COLO829 (cell line): ENCODE measurements around the gene MT1H.
"Not testable (repeated sequence)": the region's sequence is repeated elsewhere in the genome, so short reads cannot be mapped to it uniquely, and the experiment has no call there.

Experiments
- DNase-seq: peaks from one replicate; pipeline ENCODE4 v3.0.0; 2012; ENCODE audit warnings: low spot score

MT1H gene

DNA sequence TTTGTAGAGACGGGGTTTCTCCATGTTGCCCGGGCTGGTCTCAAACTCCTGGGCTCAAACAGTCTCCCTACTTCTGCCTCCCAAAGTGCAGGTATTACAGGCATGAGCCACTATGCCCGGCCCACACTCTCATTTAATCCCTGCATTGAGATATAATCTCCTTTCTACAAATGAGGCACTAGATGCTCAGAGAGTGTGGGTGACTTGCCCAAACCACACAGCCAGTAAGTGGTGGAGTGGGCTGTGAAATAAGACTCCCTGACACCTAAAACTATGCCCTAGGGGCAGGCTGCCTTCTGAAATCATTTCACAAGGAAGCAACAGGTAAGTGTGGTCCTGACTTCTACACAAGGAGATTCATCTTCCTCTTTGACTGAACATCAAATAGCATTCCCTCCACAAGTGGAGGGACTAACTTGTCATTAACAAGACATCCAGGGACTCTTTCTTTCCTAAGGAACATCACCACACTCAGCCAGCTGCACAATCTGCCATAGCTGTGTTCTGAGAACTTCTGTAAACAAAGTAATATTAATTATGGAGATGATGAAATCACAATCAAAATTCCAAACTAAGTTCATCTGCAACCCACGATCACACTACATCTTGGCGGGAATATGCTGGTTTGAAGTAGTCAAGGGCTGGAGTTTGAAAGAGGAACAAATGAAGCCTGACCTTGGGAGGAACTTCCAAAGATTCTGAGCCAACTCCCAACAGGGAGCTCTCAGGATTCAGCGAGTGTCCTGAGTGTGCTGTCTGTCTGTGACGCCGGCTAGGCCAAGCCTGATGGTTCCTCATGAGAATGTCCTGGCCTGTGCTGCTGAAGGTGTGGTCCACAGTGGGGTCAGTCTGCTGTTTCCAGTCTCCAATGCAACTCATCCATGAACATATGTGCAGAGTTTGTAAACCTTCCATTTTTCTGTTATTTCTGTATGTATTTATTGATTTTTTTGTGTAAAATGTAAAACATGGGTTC lies 4.0 kb upstream of the MT1H start:
- DNase-seq: not testable (repeated sequence)

GRCh38 chr16:56667581-56668571 lies 1.7 kb upstream of the MT1H start, which contains the start of gene MT1G:
Gene MT1G (minus strand): TSS chr16:56668065. CDS start chr16:56667993, 72 bp downstream.
- no peak for DNase-seq

- DNase-seq: no peak
Measured at GRCh38 chr16:56669840-56670619, 416 bp downstream of the MT1H start.

- DNase-seq: no peak
Measured at GRCh38 chr16:56670620-56670934, 963 bp downstream of the MT1H start.

DNA sequence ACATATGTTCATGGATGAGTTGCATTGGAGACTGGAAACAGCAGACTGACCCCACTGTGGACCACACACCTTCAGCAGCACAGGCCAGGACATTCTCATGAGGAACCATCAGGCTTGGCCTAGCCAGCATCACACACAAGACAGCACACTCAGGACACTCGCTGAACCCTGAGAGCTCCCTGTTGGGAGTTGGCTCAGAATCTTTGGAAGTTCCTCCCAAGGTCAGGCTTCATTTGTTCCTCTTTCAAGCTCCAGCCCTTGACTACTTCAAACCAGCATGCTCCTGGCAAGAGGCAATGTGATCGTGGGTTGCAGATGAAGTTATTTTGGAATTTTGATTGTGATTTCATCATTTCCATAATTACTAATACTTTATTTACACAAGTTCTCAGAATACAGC lies 2.1 kb downstream of the MT1H start:
- not testable (repeated sequence) for DNase-seq

DNA sequence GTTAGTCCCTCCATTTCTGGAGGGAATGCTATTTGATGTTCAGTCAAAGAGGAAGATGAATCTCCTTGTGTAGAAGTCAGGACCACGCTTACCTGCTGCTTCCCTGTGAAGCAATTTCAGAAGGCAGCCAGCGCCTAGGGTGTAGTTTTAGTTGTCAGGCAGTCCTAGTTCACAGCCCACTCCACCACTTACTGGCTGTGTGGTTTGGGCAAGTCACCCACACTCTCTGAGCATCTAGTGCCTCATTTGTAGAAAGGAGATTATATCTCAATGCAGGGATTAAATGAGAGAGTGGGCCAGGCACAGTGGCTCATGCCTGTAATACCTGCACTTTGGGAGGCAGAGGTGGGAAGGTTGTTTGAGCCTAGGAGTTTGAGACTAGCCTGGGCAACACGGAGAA lies 2.6 kb downstream of the MT1H start:
- not testable (repeated sequence) for DNase-seq

GRCh38 chr16:56672761-56673536 lies 3.3 kb downstream of the MT1H start:
- DNase-seq: no peak

DNA sequence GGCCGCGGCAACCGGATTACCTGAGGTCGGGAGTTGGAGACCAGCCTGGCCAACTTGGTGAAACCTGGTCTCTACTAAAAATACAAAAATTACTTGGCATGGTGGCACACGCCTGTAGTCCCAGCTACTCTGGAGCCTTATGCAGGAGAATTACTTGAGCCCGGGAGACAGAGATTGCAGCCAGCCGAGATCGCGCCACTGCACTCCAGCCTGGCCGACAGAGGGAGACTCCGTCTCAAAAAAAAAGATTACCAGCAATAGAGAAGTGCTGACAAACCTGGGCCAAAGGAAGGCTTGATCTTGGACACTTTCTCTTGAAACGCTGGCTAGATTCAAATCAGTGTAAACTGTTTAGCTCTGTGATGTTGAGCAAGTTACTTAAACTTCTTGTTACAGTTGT lies 4.3 kb downstream of the MT1H start:
- no peak for DNase-seq

- not testable (repeated sequence) for DNase-seq
Measured at GRCh38 chr16:56674570-56674969, 5.0 kb downstream of the MT1H start.

DNA sequence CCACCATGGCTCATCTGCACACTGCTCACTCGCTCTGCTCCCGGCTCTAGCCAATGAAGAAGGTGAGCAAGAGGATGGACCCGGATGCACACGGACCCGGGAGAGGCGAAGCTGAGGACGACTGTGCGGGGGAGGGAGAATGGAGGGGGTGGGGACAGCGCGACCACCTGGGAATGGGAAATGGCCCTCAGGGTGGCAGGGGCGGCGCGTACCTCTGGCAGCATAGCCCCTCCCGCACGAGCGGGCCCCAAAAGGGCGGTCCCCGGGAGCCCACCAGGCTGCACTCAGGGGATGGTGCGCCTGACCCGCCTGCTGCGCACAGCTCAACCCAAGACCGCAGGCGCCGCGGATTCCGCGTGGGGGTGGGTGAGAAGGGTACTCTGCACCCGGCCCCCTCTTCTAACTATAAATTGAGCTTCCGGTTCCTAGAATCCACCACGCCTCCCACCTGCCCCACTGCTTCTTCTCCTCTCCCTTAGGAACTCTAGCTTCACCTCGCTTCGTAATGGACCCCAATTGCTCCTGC lies 6.1 kb downstream of the MT1H start:
- DNase-seq: no peak

GRCh38 chr16:56677474-56677873 lies 7.9 kb downstream of the MT1H start:
- DNase-seq: no peak

- no peak for DNase-seq
Measured at GRCh38 chr16:56679078-56679730, 9.6 kb downstream of the MT1H start.

DNA sequence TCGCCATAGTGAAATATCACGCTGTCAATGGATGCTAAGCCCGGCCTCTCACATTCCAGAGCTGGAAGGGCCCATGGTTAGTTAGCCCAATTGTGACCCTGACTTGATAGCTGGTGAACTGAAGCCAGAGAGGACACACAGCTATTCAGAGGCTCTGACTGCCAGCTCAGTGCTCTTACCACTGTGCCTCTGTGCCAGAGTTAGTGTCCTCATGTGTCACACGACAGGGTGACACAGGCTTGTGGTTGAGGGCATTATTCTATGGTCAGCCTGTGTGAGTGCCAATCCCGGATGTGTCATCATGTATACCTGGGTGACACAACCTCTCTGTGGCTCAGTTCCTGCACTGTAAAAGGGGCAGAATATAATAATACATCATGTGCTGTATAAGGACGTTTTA lies 10.2 kb downstream of the MT1H start:
- DNase-seq: no peak

GRCh38 chr16:56681939-56682702 lies 12.5 kb downstream of the MT1H start, which contains the start of gene MT1X:
Gene MT1X (plus strand): TSS chr16:56682470. CDS start chr16:56682541, 71 bp downstream.
- peak; percentile 42 for DNase-seq

GRCh38 chr16:56682703-56683397 lies 13.2 kb downstream of the MT1H start:
- DNase-seq: no peak

DNA sequence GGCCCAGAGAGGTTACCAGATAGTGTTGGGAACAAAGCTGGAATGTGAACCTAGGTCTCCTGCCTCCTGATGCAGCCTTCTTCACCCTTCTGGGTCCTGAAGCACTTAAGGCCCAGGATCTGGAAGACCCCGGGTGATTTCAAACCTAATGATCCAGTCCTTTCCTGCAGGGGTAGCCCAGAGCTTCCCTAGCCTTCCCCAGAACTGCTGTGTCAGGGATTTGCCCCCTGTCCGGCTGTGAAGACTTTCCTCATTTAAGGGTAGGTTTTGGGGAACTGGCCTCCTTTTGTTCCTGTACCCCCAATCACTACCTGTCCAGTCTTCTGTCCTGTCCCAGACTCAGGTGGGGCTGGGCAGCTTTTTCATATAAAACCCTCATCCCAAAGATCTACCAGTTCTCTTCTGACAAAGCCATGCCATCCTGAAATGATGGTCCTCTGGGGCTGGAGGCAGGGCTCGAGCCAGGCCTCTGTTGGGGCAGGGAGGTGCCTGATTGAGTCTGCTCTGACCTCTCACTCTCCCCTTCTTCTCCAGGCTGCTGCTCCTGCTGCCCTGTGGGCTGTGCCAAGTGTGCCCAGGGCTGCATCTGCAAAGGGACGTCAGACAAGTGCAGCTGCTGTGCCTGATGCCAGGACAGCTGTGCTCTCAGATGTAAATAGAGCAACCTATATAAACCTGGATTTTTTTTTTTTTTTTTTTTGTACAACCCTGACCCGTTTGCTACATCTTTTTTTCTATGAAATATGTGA lies 14.0 kb downstream of the MT1H start:
- DNase-seq: no peak

GRCh38 chr16:56684256-56684925 lies 14.8 kb downstream of the MT1H start:
- no peak for DNase-seq
